ENCODE measurements around the gene ROS1. TPM values are rescaled to one million over a fixed set of nuclear protein-coding genes. Genes with fewer than 3 reads are reported as not detected.

Gene ROS1
- total RNA-seq, 2 experiments from 2014 or later, result not detected

DNA sequence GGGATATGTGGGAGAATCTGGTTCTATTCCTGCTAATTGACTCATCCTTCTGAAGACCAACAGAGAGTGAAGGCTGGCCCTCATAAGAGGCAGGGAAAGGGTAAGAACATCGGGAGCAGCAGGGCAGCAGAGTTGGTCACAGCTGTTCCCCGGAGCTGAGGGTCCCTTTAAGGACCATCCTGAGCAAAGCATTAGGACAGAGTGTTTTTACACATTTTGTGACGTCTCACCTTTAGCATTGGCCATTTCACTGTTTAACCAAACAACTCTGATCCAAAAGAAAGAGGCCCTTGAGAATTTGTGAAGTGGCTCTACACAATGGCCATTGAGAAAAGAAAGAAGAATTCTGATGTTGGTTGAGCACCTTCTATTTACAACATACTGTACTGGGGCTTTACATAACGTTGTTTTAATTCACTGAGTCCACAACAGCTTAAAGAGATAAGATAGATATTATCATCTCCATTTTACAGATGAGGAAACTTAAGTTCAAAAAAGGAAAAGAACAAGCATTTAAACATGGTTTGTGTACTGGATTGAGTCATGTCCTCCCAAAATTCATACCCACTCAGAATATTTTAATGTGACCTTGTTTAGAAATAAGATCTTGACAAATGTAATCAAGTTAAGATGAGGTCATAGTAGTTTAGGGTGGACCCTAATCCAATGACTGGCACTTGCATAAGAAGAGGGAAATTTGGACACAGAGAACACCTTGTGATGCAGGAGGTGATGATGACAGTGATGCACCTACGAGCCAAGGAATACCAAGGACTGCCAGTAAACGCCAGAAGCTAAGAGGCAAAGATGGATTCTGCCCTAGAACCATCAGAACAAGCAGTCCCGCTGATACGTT is 98.4 kb downstream of the ROS1 start:
- ChIA-PET POLR2A (no interaction called here), CTCF (no interaction called here)

- CTCF ChIA-PET, result no interaction called here
- POLR2A ChIA-PET, result no interaction called here
Observed at GRCh38 chr6:117326396-117326795, 99.3 kb downstream of the ROS1 start.

DNA sequence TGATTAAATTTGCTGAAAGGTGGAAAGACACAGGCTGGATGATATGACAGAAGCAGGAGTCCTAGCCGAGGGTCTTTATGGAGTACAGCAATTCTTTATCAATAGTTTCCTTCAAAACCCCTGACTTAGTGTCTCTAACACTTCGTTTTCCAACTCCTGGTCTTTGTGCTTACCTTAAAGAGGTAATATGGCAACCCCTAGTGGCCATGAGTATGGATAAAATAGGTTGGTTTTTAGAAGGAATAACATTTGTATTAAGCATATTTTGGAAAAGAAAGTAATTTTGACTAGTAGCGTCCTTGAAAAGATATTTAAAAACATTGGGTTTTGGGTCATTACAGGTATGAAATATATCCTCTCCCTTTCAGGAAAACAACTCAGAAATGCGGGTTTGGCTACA is 108.5 kb downstream of the ROS1 start:
- ChIA-PET CTCF (no interaction called here), POLR2A (no interaction called here)

GRCh38 chr6:117311726-117312125 is 114.0 kb downstream of the ROS1 start:
- ChIA-PET POLR2A (no interaction called here), CTCF (no interaction called here)

GRCh38 chr6:117311310-117311709 is 114.4 kb downstream of the ROS1 start:
- ChIA-PET CTCF (no interaction called here), POLR2A (no interaction called here)

DNA sequence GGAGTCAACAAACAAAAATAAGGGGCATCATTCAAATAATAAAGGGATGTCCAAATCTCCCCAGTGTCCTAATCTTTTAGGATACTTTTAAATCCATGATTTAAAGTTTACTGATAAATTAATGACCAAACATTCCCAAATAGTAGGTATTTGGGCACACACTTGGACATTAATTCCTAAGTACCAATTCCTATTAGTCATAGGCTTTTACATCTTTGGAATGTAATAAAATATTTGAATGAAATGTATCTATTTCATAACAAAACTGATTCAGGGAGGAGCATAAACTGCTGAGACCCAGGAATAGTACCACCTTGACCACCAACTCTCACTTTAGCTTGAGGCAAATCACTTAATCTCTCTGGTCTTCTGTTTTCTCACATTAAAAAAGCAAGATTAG is 116.1 kb downstream of the ROS1 start:
- CTCF ChIA-PET, result no interaction called here
- POLR2A ChIA-PET, result no interaction called here

DNA sequence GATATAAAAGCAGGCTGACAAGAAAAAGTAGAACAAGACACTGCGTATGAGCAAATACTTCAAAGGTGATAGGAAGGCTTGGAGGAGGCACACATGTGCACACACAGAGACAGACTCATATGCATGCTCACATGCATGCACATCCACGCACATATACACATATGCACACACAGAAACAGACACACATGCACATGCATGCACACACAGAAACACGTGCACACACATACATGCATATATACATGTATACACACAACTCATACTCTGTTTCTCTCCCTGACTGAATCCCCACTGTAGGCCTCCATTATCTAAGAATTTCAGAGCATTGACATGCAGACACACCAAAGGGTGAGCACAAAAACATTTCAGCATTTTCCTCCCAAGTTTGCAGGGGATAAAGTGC is 116.7 kb downstream of the ROS1 start:
- ChIA-PET CTCF (no interaction called here), POLR2A (no interaction called here)

DNA sequence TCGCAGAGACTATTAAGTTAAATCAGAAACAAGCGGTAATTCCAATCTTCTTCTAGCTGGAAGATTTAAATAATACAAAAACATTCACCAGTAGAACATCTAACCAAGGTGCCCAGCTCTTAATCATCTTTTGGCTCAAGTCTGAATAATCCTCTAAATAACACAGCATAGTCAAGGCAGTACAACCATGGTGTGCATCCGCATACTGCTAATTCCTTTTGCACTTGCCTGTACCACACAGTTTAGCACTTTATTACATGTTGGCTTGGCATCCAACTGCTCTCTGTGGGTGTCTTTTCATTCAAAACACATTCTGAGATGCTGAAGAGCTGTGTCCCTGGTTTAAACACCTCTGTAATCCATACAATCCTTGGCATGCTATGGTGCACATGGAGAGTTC is 118.1 kb downstream of the ROS1 start:
- POLR2A ChIA-PET, result no interaction called here

DNA sequence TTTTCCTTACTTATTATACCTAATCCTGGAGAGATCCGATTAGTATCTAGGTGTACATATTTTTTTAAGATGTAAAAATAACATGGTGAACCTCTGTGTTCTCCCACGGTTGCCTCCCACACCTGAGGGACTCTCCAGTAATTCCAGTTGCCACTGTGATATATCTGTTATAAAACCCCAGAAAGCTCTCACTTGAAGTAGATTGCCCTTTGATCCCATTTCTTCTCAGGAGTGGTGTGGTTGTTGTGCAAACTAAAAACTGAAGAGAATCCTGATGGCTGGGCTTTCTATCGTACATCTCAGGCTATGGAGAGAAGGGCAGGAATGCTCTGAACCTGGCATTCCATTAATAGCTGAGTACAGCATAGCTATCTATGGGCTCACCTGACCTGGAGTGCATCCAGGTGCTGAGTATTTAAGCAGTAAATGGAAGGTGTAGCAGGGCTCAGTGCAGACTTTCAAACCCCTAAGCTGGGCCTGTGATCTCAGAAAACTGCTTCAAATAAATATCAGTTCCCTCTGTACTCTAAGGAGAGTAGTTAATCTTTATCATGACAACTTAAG is 119.4 kb downstream of the ROS1 start:
- ChIA-PET CTCF (no interaction called here), POLR2A (no interaction called here)

More for the DNA sequence above, 118.1 kb downstream of the ROS1 start:
- CTCF ChIA-PET, result no interaction called here

DNA sequence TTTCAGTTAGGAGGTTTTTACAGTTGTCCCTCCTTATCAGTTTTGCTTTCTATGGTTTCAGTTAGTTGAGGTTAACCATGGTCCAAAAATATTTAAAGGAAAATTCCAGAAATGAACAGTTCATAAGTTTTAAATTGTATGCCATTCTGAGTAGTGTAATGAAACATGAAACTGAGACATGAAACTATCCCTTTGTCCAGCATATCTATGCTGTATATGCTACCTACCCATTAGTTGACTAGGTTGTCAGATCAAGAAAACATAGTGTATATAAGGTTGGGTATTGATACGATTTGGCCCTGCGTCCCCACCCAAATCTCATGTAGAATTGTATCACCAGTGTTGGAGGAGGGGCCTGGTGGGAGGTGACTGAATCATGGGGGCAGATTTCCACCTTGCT is 121.3 kb downstream of the ROS1 start:
- ChIA-PET POLR2A (no interaction called here), CTCF (no interaction called here)

DNA sequence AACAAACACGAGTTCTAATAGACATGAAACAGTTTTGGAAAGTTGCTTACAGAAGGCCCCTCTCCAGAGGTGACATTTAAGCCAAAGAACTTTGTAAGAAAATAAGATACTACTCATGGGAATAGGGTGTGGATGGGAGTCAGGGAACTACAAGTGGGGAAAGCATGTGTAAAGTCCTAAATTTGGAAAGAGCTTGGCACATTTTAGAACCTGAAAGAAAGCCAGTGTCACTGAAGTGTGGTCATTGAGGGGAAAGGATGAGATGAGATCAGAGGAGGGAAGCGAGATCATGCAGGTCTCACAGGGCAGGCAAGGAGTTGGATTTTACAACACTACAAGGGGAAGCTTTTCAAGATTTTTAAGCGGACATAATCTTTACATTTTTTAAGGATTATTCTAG is 122.4 kb downstream of the ROS1 start:
- CTCF ChIA-PET, result no interaction called here
- POLR2A ChIA-PET, result no interaction called here

DNA sequence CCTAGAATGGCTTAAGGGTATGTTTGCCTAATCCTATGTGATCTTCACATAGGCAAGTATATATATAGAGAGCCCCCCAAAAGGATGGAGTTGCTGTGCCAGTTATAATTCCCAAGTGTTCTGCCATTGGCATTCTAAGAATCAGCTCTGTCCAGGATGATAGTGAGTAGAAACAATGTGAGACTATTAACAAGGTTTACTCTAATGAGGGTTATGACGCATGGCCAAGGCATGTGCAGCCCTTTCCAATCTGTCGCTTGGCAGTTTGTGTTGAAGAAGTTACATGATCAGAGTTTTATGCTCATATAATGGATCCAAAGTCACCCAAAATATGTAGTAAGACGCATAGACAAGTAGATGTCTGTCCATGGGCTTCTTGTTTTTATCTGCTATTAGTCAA is 126.8 kb downstream of the ROS1 start:
- POLR2A ChIA-PET, result no interaction called here

GRCh38 chr6:117290173-117290846 is 135.4 kb downstream of the ROS1 start:
- ChIA-PET POLR2A (no interaction called here), CTCF (no interaction called here)

More for the DNA sequence above, 126.8 kb downstream of the ROS1 start:
- CTCF ChIA-PET, result no interaction called here

DNA sequence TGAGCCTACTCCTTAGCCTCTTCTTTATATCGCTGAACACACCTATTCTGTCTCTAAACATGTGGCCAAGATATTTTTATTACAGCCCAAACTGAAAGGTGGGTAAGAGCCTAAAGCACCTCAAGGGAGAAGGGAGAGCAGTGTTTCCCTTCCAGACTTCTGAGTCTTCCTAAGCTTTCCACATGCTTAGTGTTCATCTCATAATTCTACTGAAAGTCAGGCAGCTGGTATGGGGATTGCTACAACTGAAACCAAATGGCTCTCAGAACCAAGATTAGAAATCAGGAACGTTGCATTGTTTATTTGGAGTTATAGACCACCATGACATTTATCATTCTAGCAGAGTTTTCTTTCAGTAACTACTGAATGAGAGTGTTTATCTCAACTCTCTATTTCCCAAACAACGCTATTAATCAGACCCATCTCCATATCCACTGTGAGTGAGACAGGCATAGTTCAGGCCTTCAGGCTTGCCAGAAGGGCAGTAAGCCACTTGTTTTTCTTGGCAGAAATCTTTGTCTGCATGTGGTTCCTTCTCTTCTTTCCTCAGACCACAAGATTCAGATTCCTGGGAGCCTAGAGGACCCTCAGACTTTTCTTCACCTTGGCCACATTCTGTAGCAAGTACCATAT is 137.5 kb downstream of the ROS1 start:
- CTCF ChIA-PET, result no interaction called here
- POLR2A ChIA-PET, result no interaction called here

GRCh38 chr6:117280922-117281321 is 144.8 kb downstream of the ROS1 start:
- ChIA-PET POLR2A (no interaction called here), CTCF (no interaction called here)

- ChIA-PET POLR2A (no interaction called here), CTCF (no interaction called here)
Observed at GRCh38 chr6:117276778-117277316, 148.9 kb downstream of the ROS1 start.

DNA sequence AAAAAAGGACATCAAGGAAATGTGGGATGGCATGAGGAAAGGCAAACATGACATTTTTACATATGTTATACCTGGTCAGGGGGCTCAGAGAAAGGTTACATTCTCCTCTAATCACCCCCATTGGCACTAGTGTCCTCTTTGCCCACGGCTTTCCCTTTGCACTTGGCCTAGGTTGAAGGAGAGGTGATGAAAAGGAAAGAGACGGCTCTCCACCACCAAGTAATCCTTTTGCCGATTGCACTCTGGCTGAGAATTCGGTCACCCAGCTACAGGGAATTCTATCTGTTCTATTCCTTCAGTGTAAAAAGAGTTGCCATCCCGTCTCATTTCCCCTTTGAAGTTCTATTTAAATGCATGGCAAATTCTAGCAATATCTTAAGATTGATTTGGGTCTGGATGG is 150.0 kb downstream of the ROS1 start:
- ChIA-PET POLR2A (no interaction called here), CTCF (no interaction called here)

- POLR2A ChIA-PET, result no interaction called here
- CTCF ChIA-PET, result no interaction called here
Observed at GRCh38 chr6:117275205-117275604, 150.5 kb downstream of the ROS1 start.

DNA sequence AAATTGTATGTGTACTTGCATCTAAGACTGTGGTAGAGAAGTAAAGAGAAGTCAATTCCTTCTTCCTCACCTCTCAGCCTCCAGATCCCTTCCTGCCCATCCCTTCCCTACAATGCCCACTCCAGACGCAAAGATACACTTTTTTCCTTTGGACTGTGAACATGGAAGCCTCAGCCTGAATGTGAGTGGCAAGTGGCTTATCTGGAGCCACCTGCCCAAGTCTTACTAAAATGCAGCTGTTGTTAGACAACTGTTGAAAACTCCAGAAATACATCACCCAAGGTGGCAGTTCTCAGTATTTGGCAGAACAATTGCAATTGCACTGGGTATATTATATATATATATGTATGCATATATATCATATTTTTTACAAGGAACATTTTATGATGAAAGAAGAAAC is 152.9 kb downstream of the ROS1 start:
- ChIA-PET CTCF (no interaction called here), POLR2A (no interaction called here)

GRCh38 chr6:117272032-117272866 is 153.5 kb downstream of the ROS1 start:
- CTCF ChIA-PET, result no interaction called here
- POLR2A ChIA-PET, result no interaction called here

Data from activated CD8-positive, alpha-beta memory T cell treated with anti-CD3 and anti-CD28 coated beads for 36 hours (primary cell).